ENCODE measurements around the gene PIRT.
A peak's percentile ranks its signal among the peaks of the same experiment; 100 is the strongest.
"Not testable (repeated sequence)": the region's sequence is repeated elsewhere in the genome, so short reads cannot be mapped to it uniquely, and the experiment has no call there.

PIRT gene

GRCh38 chr17:10837921-10838320, at the start of gene PIRT:
PIRT (minus strand) TSS chr17:10838087; CDS start chr17:10825645, 12,442 bp downstream.
- DNase-seq, result peak in 3 of 56 donors; percentile 1 to 21 (median 5)

GRCh38 chr17:10881959-10882358, 44.1 kb upstream of the PIRT start:
- DNase-seq, result no peak

- peak in 29 of 56 donors; percentile 1 to 58 (median 16) for DNase-seq
These were observed 41.4 kb upstream of the PIRT start for GRCh38 chr17:10879190-10879836.

GRCh38 chr17:10875984-10876555, 38.2 kb upstream of the PIRT start:
- DNase-seq, result peak in 34 of 56 donors; percentile 3 to 65 (median 21)

GRCh38 chr17:10875430-10875851, 37.6 kb upstream of the PIRT start:
- DNase-seq, result peak in 19 of 56 donors; percentile 0 to 50 (median 9)

GRCh38 chr17:10871914-10872313, 34.0 kb upstream of the PIRT start:
- DNase-seq, result peak in 25 of 56 donors; percentile 1 to 66 (median 19)

GRCh38 chr17:10870336-10871050, 32.6 kb upstream of the PIRT start:
- DNase-seq, result no peak

- not testable (repeated sequence) for DNase-seq
These were observed 30.9 kb upstream of the PIRT start for GRCh38 chr17:10868744-10869143.

- DNase-seq, result no peak
These were observed 21.2 kb upstream of the PIRT start for GRCh38 chr17:10859051-10859450.

- no peak for DNase-seq
These were observed 20.1 kb upstream of the PIRT start for GRCh38 chr17:10857976-10858375.

- DNase-seq, result not testable (repeated sequence)
These were observed 8.7 kb upstream of the PIRT start for GRCh38 chr17:10846636-10847035.

GRCh38 chr17:10845388-10845751, 7.5 kb upstream of the PIRT start:
- DNase-seq, result no peak

GRCh38 chr17:10844621-10845387, 6.9 kb upstream of the PIRT start:
- DNase-seq, result peak in 46 of 56 donors; percentile 8 to 69 (median 36)

- DNase-seq, result peak in 5 of 56 donors; percentile 2 to 24 (median 6)
These were observed 5.9 kb upstream of the PIRT start for GRCh38 chr17:10843811-10844210.

GRCh38 chr17:10842658-10843057, 4.8 kb upstream of the PIRT start:
- DNase-seq, result peak in 42 of 56 donors; percentile 2 to 84 (median 42)

GRCh38 chr17:10838682-10839081, 795 bp upstream of the PIRT start:
- no peak for DNase-seq

- DNase-seq, result no peak
These were observed 809 bp downstream of the PIRT start for GRCh38 chr17:10836966-10837590.

GRCh38 chr17:10836145-10836544, 1.7 kb downstream of the PIRT start:
- DNase-seq, result no peak

- no peak for DNase-seq
These were observed 6.2 kb downstream of the PIRT start for GRCh38 chr17:10831696-10832095.

GRCh38 chr17:10827898-10828552, 9.9 kb downstream of the PIRT start:
- DNase-seq, result no peak

- DNase-seq, result no peak
These were observed 13.0 kb downstream of the PIRT start for GRCh38 chr17:10824874-10825273.
